Hematopoietic multipotent progenitor cell treated with erythropoietin and hydrocortisone succinate and interleukin-3 and kit ligand, for 8 days (in vitro differentiated cells): Measurements from ENCODE around the gene ITPKB.

ENCODE experiments used
- DNase-seq: peaks from one replicate; pipeline ENCODE4 v3.0.0-alpha.2; 2015

The ITPKB gene

DNA sequence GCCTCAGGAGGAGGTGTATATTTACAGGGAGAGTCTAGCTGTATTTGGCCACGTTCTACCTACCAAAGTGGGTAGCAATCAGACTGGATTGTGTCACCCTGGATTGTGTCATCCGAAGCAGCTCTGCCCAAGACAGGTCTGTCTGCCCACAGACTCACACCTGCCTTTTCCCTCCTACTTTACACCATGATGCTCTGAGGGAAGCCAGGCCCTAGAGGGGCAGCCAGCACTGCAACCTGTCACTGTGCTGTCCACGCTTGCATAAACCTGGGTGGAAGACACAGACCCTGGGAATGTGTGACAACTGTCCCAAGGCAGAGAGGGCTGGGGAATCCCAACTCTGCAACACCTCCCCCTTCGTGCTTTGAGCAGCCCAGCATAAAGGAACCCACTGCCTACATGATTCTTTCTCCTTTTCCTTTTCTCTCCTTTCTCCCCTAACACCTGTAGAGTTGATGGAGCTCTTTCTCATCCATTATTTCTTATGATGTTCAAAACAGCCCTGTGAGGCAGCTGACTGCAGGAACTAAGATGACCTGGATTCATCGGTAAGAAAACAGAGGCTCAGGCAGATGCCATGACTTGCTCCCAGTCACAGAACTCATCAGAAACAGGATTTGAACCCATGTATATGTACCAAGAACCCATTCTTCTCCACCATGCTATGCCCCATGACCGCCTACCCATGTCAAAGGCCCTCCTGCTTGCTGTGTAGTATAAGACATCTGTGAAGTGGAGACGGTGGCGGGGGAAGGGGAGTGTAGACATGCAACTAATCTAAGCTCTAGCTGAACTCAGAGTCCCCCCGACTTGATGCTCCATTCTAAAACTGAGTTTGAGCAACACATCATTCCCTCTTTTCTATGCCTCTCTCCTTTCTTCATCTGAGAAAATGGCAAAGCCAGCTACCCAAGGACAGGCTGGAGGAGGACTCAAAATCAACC is 55.9 kb downstream of the ITPKB start:
- no peak for DNase-seq

DNA sequence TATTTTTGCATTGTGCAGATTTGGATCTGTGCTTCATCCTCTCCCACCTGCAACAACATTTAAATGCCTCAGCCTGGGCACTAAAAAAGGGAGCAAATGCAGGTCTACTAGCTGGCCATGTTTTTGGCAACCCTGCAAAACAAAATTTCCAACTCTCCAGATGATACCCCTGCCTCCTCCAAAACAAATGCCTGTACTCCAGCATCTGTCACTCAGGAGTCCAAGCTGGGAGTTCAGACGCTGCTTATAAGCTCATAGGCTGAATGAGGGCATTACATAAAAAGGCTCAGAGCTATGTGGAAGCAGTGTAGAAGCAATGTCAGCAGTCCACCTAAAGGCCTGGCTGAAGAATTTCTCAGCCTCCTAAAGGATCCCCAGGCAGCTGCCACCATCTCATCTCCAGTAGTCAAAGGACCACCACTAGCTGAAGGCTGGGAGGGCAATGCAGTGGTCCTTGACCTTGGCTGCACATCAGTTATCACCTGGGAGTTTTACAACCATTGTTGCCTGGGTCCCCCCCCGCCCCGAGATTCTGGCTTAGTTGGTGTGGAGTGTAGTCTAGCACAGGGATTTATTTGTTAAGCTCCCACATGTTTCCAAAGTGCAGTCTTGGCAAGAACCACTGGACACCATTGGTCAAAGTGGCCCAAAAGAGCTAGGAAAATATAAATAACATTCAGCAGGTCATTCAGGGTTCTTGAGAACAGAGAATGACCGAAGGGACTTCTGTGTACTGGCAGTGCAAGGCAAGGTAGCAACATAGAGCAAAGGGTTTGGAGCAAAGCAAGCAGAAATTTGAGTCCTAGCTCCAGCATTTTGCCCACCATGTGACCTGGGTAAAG is 57.2 kb downstream of the ITPKB start:
- no peak for DNase-seq

DNA sequence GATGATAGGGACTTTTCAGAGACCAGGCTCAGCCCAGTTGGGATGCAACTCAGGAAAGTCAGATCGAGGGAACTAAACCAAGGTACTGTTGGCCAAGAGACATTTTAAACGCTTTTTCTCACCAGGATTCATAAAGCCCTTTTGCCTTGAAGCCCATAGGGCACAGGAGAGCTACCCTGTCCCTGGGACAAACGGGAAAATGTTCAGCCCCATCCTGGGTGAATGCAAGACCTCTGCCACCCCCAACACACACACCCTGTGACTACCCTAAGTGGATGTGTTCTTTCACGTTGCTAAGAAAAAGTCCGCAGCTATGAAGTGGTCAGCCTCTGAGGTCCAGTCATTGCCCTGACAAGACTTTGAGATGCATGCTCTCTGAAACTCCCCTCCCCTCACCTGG is 58.4 kb downstream of the ITPKB start:
- DNase-seq: no peak

DNA sequence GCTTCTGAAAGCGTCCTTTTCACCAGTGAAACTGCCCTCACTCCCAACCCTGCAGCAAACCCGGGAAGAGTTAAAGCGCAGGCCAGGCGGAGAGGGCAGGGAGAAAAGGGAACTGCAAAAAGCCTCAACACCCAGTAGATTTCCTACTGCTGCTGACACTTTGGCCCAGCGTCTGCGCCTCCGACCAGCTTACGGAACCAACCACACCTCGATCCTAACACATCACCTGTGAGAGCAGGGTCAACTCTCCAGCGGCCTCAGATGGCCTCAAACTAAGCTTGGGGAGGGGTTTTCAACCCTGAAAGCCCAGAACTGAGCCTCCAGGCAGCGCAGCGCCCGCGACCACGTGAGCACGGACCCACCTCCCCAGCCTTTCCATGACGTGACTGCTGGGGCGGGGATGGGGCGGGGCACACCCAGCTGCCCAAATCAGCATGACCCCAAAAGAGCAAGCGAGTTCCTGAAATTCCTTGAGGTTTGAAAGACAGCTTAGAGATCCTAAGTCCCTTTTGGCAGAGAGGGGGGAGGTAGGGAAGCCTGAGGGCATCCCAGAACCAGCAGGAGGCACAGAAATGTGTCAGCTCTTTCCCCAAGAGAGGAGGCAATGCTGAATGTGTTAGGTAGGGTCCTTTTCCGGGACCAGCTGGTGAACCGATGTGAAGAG is 59.1 kb downstream of the ITPKB start:
- peak; percentile 71 for DNase-seq

DNA sequence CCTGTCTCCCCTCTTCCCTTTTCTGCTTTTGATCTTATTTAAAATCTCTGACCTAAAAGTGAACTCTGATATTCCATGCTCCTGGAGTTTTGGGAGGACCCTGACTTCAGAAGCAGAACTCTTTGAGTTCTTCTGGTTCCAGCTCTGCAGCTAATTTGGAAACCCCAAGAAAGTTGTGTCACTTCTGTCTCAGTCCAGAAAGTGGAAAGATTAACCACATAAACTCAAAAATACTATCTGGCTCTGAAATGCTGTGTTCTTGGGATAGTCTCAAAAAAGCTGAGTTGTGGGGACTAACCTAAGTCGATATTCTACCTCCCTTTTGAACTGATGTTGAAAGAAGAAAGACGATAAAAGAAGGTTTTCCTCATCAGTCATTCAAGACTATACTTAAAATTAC is 59.8 kb downstream of the ITPKB start:
- peak; percentile 33 for DNase-seq

DNA sequence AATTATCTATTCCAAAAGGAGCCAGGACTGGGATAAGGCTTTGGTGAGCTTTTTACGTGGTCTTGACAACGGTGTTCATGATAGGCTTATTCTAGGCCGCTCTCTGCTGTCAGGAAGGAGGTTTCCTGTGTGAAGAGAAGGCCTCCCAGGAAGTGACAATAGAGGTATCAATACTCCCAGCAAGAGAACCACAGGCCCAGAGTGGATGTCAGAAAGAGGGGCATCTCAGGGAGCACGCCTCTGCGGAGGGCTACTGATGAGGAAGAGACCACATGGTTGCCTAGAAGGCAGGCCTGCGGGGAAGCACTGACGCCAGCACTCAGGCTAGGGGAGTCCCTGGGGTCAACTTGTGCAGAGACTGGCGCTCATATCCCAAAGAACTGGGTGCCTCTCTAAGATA is 60.4 kb downstream of the ITPKB start:
- peak; percentile 20 for DNase-seq

DNA sequence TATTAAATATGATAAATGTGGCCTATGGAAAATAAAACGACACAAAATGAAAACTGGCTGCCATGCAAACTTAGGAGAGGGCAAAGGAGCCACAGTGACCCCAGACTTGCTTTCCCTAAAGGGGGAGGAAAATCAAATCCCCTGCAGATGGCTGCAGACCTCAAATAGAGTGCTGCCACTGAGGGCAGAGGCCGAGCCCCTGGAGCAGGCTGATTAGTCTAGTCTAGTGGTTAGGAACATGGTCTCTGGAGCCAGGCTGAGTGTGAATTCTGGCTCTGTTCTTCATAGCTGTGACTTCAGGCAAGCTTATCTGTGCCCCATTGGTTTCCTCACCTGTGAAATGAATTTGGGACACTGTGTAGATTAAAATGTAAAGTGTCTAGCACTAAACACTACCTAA is 60.8 kb downstream of the ITPKB start:
- peak; percentile 20 for DNase-seq

DNA sequence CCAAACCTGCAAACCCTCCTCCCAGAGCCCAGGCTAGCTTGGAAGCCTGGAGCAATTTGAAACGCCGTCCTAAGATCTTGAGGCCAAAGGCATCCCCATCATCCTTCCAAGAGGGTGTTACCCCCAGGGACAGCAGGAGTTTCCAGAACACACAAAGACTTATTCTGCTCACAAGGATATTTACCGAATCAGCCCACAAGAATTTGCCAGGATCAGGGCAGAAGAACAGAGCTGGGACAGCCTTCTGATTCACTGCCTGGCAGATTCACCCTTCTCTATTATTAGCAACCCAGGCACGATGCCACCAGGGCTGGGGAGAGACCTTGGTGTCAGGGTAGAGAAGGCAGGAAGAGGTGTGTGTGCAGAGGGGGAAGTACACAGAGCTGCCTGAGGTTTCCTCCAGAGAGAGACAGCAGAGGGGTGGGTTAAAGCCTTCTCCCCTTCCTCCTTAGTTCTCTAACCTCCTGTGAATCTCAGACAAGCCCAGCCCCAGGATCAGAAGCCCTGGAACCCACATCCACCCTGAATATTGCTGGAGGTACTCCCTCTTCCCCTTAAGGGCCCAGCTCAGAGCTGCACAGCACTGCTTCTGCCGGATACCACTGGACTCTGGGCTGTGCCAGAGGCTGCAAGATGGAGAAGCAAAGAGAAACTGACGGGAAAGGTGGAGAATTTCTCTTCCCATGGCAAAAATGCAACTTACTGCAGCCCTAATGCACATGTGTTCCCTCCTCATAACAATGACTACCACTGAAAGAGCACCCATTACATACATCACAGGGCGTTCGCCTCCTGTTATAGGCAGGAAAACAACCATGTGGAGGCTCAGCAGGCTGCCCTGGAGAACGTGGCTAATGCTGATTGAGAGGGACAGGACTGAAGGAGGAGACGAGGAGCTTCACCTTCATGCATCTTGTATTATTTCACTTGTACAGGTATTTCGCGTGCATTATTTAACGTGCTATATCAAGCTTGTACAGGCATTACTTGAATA is 61.8 kb downstream of the ITPKB start:
- peak; percentile 27 for DNase-seq

DNA sequence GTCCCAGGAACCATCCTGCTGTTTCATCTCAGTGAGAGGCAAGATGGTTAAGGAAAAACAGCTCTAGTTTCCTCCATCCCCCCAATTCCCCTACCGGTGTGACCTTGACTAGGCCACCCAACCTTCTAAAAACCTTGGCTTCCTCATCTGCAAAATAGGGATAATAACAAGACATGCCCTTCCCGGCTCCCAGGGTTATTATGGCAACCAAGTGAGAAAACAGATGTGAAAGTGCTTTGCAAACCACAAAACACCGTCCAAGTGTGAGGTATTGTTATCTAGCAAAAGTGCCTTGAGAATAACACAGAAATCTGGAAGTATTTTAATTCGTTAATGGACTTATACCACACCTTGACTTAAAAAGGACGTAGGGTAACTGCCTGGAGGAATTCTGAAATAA is 62.7 kb downstream of the ITPKB start:
- DNase-seq: no peak

DNA sequence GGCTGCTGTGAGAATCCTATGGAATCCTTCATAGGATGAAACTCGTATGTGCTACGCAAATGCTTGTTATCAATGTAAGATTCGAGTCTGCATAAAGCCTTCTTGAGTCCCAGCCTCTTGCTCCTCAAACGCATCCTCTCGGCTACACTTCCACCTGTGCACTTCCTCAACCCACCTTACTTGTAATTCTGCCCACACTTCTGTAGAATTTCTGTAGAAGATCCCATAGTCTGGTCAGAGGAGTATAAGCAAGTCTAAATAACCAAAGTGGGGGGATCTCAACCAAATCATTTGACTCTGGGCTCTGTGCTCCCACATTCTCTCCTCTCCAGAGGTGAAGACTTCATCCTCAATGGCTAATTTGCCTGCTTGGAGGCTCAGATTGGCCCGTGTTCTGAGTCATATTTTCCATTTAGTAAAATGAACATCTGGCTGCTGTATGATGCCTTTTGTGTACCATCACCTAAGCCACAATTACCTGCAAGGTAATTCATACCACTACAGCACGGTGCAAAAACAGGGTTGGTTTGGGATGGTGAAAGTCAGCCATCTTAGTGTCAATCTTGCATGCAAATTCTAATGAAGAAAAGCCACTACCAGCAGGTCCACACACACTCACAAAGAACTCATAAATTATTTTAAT is 63.2 kb downstream of the ITPKB start:
- no peak for DNase-seq

DNA sequence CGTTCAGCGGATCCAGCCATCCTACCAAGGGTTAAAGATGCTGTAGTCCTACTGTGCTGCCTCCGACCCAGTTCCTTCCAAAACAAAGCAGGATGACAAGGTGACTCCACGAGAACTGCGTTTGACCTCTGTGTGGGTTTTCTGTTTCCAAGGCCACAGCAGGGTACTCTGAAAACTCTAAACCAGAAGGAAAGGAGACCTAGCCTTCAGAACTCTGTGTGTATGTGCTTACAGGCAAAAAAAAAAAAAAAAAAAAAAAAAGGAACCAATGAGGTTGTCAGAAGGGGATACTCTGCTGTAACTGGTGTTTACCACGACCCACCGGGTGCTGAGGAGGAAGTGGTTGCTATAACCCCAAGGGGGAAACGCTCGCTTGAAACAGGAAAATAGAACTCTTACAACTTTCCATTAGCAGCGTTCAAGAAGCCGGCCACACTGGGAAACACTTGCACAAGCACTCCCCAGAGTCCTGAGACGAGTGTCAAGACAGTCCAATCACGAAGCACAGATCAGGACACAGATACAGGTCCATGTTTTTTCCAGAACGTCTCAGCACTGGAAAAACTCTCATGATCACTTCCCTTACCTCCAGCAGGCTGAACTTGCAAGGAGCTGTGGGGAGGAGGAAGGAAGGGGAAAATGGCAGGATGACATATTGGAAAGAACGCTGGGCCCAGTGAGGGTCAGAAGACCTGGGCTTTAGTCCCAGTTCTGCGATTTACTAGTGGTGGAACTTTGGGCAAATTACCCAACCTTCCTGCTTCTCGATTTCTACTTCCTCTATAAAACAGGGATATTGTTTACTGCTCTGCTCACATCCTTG is 64.0 kb downstream of the ITPKB start:
- DNase-seq: peak; percentile 62

DNA sequence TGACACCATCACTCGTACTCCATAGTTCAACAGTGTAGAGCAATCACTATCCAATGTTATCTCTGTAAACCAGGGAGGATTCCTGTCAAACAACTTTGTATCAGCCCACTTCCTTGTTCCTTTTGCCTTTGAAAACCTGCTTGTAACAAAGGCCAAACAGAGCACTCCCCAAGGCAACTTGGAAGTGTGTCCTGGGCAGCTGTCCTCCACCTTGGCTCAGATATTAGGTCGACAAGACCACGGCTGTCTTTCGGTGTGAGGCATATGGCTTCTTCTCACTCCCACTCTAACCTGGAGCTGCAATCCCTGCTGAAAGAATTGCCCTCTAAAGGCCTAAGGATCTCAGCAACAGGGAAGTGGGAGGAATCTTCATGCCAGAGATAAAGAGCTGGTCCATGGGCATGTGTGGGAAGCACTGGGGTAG is 66.7 kb downstream of the ITPKB start:
- no peak for DNase-seq

DNA sequence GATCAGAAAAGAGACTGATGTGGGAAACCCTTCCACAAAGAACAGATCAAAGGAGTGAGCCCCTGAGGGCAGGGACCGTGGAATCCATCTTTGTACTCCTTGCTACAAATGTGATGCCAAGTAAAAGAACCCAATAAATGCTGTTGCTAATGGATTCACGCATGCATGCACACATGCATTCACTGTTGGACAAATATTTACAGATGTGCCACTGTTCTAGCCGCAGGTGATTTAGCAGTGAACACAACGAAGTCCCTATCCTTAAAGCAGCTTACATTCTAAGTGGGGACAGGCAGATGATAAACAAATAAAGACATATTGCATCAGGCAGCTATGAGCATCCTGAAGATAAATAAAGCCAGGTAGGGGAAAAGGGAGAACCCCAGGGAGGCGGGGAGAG is 67.8 kb downstream of the ITPKB start:
- no peak for DNase-seq

DNA sequence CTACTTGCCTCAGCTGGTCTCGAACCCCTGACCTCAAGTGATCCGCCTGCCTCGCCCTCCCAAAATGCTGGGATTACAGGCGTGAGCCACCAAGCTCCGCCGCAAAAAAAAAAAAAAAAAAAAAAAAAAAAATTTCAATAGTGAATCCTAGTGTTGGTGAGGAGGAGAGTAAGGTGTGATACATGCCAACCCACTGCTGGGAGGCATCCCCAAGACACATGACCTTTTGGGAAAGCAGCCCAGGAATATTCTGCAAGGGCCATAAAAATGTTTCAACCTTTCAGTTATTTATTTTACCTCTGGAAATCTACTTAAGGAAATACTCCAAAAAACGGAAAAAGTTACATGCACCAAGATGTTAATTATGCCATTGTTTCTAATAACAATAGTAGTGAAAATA is 69.0 kb downstream of the ITPKB start:
- no peak for DNase-seq

DNA sequence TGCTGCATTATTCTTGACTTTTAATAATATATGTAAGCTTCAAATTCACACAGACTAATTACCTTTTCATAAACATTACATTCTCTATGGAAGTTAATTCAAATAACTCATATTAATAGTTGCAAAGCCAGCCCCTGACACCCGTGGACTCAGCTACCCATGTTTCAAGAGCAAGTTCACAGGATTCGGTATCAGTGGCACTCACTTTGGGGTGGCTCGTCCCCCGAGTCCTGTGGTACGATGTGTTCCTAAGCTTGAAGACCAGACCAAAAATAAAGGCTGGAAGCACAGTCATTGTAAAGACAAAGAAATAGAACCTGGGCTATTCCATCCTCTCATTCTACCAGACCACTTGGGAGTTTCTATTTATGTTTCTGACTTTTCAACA is 70.9 kb downstream of the ITPKB start:
- no peak for DNase-seq

DNA sequence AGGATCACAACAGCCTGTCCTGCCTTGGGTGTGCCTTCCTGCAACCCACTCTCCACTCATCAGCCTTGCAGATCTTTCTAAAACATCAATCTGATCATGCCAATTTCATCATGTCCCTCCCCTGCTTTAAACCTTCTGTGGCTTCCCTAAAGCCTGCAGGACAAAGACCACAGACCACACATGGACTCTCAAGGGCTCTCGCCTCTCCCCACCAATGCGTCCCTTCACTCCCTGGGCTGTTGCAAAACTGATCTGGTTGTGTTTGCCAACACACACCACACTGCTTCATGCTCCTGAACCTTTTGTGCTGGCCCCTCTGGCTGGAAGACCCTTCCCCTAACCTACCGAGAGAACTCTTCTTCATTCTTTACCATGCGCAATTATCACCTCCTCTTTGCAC is 72.4 kb downstream of the ITPKB start:
- no peak for DNase-seq

DNA sequence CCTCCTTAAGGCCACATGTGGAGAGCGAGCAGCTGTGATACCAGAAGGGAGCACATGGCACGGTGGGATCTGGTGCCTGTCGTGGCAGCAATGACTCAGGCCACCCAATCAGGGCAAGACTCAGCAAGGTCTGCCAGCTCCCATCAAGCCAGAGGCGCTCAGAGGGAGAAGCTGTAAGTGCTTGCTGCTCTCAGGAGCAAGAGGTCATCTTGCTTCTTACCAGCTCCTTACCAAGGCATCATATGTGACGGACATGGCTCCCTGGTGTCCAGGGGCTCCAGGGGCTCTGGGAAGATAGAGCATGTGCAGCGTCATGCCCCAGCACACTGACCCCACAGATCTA is 72.9 kb downstream of the ITPKB start:
- DNase-seq: no peak

DNA sequence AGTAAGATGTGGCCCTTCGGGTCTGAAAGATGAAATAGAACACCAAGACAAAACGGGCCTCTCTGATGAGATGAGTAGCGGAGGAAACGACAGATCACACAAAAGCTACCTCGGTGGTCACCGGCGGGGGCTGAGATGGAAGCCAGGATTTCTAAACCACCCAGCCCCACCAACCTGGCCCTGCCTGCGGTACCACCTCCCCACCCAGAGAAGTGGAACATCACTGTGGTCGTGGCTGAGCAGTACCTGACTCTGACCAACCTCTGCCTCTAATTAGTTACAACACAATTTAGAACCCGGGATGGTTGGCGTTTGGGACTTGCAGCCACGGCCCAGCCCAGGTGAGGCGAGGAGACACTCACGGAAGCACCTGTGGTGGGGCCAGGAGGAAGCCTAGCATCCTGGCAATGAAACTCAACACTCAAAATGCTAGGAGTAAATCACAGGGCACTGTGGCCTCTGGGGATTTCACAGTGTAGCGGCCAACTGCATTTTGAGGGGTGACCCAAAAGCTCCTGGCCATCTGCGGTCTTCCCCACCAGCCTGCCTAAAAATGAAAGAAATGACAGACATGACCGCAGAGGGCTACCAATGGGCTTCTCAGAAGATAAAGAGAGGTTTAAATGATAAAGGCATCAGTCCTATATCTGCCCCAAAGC is 73.4 kb downstream of the ITPKB start:
- no peak for DNase-seq

DNA sequence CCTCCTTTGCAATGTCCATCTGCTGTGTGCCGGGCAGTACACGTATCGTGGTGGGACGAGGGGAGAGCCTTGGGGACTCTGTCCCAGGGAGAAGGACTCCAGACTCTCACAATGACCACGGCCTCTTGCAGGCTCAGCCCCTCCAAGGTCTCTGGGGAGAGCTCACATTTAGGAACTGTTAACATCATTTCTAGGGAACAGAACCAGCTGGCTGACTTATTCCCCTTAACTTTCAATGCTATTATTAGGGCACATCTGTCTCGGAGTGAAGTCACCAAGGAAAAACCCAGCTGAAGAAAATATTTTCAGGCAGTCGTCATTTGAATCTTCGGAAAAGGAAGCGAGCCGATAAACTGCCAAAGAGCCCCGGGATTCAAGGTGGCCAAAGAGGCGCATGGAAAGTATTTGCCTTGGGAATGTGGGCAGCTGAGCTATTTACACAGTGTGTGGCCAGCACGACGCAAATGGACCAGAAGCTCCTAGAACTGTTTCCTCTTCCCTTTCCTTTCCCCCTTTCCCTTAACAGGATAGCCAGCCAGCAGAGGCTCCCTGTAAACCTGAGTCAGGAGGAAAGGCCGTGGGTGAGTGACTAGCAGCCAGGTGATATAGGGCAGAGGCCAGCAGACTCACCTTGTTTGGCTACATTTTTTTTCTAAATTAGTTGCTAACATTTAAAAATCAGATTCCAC is 74.5 kb downstream of the ITPKB start:
- no peak for DNase-seq

DNA sequence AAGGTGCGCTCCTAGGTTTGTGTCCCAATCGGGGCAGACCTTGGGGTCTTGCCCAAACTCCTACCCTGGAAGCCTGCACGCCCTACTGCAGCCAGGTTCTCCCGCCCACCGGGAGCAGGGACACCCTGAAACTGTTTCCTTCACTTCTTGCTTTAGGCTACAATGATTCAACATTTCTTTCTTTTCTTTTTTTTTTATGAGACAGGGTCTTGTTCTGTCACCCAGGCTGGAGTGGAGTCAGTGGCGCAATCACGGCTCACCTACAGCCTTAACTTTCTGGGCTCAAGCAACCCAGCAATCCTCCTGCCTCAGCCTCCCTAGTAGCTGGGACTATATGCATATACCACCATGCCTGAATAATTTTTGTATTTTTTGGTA is 75.8 kb downstream of the ITPKB start:
- DNase-seq: no peak
